GM21367 (cell line): Measurements from ENCODE around the gene ARMC2.
"Not testable (repeated sequence)": the region's sequence is repeated elsewhere in the genome, so short reads cannot be mapped to it uniquely, and the experiment has no call there.

ENCODE experiments used
- ATAC-seq: cut with Tn5 transposase; IDR thresholded peaks from one replicate; pipeline ENCODE4 v1.9.1; 2021; ENCODE audit not compliant: unreplicated experiment

Gene ARMC2

GRCh38 chr6:108948181-108948661 lies 100.0 kb downstream of the ARMC2 start:
- ATAC-seq = no peak

GRCh38 chr6:108951351-108951953 lies 103.2 kb downstream of the ARMC2 start:
- ATAC-seq = no peak

- no peak for ATAC-seq
These were observed 104.7 kb downstream of the ARMC2 start for GRCh38 chr6:108952776-108953486.

GRCh38 chr6:108953681-108954080 lies 105.5 kb downstream of the ARMC2 start:
- ATAC-seq = no peak

- no peak for ATAC-seq
These were observed 107.2 kb downstream of the ARMC2 start for GRCh38 chr6:108955329-108955949.

GRCh38 chr6:108957221-108957620 lies 109.0 kb downstream of the ARMC2 start:
- ATAC-seq = no peak

GRCh38 chr6:108958900-108959770 lies 110.9 kb downstream of the ARMC2 start:
- ATAC-seq = no peak

GRCh38 chr6:108959972-108960582 lies 111.9 kb downstream of the ARMC2 start:
- no peak for ATAC-seq

- no peak for ATAC-seq
These were observed 112.4 kb downstream of the ARMC2 start for GRCh38 chr6:108960601-108961000.

- ATAC-seq = no peak
These were observed 112.9 kb downstream of the ARMC2 start for GRCh38 chr6:108961077-108961476.

GRCh38 chr6:108961985-108962384 lies 113.8 kb downstream of the ARMC2 start:
- no peak for ATAC-seq

- no peak for ATAC-seq
These were observed 118.0 kb downstream of the ARMC2 start for GRCh38 chr6:108966251-108966650.

- no peak for ATAC-seq
These were observed 118.9 kb downstream of the ARMC2 start for GRCh38 chr6:108966855-108967755.

- ATAC-seq = no peak
These were observed 120.4 kb downstream of the ARMC2 start for GRCh38 chr6:108968325-108969316.

GRCh38 chr6:108969776-108970175 lies 121.6 kb downstream of the ARMC2 start:
- ATAC-seq = no peak

GRCh38 chr6:108974201-108974600 lies 126.0 kb downstream of the ARMC2 start:
- ATAC-seq = no peak

GRCh38 chr6:108978638-108979037 lies 130.4 kb downstream of the ARMC2 start:
- not testable (repeated sequence) for ATAC-seq
